Fibroblast of lung (primary cell): Measurements from ENCODE around the gene PDZD2. TPM values are rescaled to one million over a fixed set of nuclear protein-coding genes. Genes with fewer than 3 reads are reported as not detected.

Experiments used
- DNase-seq, 2 donors: peaks; one replicate each; pipeline versions ENCODE4 v3.0.0 to v3.0.0-alpha.2; 2010; ENCODE audit warnings: low read depth in 2 of 2
- H2AFZ ChIP-seq: 2 replicates; pipeline ENCODE4 v1.5.1; 2012; ENCODE audit warnings: low read length, control low read depth, inconsistent platforms
- H3K27ac ChIP-seq: 2 replicates; pipeline ENCODE4 v1.5.1; 2011; ENCODE audit warnings: low read length, control low read depth; ENCODE audit not compliant: insufficient read depth
- H3K27me3 ChIP-seq: 2 replicates; pipeline ENCODE4 v1.5.1; 2011; ENCODE audit warnings: mild to moderate bottlenecking, low read length; ENCODE audit not compliant: control insufficient read depth, insufficient read depth
- H3K36me3 ChIP-seq: 2 replicates; pipeline ENCODE4 v1.5.1; 2011; ENCODE audit warnings: low read length; ENCODE audit not compliant: control insufficient read depth, insufficient read depth
- H3K4me1 ChIP-seq: 2 replicates; pipeline ENCODE4 v1.5.1; 2011; ENCODE audit warnings: low read length; ENCODE audit not compliant: control insufficient read depth, insufficient read depth; ENCODE audit errors: extremely low read depth
- H3K4me2 ChIP-seq: 2 replicates; pipeline ENCODE4 v1.5.1; 2011; ENCODE audit warnings: low read length, control low read depth; ENCODE audit not compliant: insufficient read depth; ENCODE audit errors: extremely low read depth
- H3K4me3 ChIP-seq, 4 experiments: fragments of 200-600 bp in 1 of 4; sonication (generic) in 1 of 4; replicated peaks in 1 of 4; 2 replicates each; pipeline ENCODE4 v1.5.1; 2011 to 2016; ENCODE audit warnings: low read length in 4 of 4, low read depth in 3 of 4, mild to moderate bottlenecking in 3 of 4, control low read depth in 2 of 4, inconsistent platforms in 1 of 4, mixed read lengths in 1 of 4; ENCODE audit not compliant: insufficient read depth in 1 of 4; ENCODE audit errors: control extremely low read depth in 1 of 4
- H3K79me2 ChIP-seq: 2 replicates; pipeline ENCODE4 v1.5.1; 2012; ENCODE audit warnings: mild to moderate bottlenecking, low read length, inconsistent platforms; ENCODE audit not compliant: control insufficient read depth, insufficient read depth
- H3K9ac ChIP-seq: 2 replicates; pipeline ENCODE4 v1.5.1; 2011; ENCODE audit warnings: mild to moderate bottlenecking, low read length, control low read depth; ENCODE audit not compliant: insufficient read depth
- H3K9me3 ChIP-seq: 2 replicates; pipeline ENCODE4 v1.5.1; 2012; ENCODE audit warnings: low read depth, low read length; ENCODE audit not compliant: control insufficient read depth, insufficient read depth
- H4K20me1 ChIP-seq: 2 replicates; pipeline ENCODE4 v1.5.1; 2011; ENCODE audit warnings: low read length; ENCODE audit not compliant: control insufficient read depth, insufficient read depth; ENCODE audit errors: extremely low read depth
- EZH2 ChIP-seq: IDR thresholded peaks from 2 replicates; pipeline ENCODE4 v1.5.1; 2012; ENCODE audit warnings: low read length, control low read depth, mild to moderate bottlenecking; ENCODE audit errors: missing control alignments
- polyA plus RNA-seq, 2 donors: library from polyadenylated mRNA; depleted of rRNA in 1 of 2; stranded (reverse) in 1 of 2; unstranded in 1 of 2; fragments of >200 nt; gene quantifications; 2 replicates each; pipeline ENCODE4 v1.2.1, GENCODE V29; 2011 to 2012; ENCODE audit warnings: missing spikeins in 1 of 2
- total RNA-seq: library from RNA; depleted of rRNA; stranded (reverse); fragments of >200 nt; gene quantifications from 2 replicates; pipeline ENCODE4 v1.2.1, GENCODE V29; 2014
- TF ChIP-seq, protein P1 (sequence below), 2 donors: IDR thresholded peaks in 1 of 2; conservative IDR thresholded peaks in 1 of 2; 1 replicate in 1 of 2; 2 replicates in 1 of 2; pipeline ENCODE4 v1.5.1; 2011 to 2012; ENCODE audit warnings: low read length in 2 of 2, control low read depth in 1 of 2, inconsistent platforms in 1 of 2, low read depth in 1 of 2, mild to moderate bottlenecking in 1 of 2

PDZD2 gene
- total and polyA plus RNA-seq, 2 donors (not counting 1 experiment from before 2014, with no cell fraction given): 0.33 to 0.40 TPM

DNA sequence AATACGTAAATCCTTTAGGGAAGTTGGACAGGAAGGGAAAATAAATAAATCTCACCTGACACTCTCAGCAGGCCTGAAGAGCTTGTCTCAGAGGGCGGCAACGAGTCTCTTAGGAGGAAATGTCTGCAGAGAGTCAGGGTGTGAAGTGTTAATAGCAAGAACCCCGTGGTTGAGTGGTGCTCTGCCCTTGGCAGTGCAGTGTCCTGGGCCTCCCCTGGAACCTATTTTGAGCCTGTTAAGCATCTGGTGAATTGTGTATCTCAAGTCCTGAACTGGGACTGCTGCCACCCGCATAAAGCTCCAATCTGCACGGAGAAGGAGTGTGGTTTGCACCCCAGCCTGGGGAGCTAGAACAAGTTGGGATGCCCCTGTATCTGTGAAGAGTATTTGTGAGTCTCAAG is 323.4 kb downstream of the PDZD2 start:
- TF ChIP-seq, protein P1, sequence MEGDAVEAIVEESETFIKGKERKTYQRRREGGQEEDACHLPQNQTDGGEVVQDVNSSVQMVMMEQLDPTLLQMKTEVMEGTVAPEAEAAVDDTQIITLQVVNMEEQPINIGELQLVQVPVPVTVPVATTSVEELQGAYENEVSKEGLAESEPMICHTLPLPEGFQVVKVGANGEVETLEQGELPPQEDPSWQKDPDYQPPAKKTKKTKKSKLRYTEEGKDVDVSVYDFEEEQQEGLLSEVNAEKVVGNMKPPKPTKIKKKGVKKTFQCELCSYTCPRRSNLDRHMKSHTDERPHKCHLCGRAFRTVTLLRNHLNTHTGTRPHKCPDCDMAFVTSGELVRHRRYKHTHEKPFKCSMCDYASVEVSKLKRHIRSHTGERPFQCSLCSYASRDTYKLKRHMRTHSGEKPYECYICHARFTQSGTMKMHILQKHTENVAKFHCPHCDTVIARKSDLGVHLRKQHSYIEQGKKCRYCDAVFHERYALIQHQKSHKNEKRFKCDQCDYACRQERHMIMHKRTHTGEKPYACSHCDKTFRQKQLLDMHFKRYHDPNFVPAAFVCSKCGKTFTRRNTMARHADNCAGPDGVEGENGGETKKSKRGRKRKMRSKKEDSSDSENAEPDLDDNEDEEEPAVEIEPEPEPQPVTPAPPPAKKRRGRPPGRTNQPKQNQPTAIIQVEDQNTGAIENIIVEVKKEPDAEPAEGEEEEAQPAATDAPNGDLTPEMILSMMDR (conservative IDR thresholded peaks at IDR 0.05 in 1 of 2, IDR thresholded peaks at IDR 0.05 in 1 of 2; ENCODE audit: low read depth in 1 of 2, low read length in 2 of 2): no peak
- no peak for TF ChIP-seq EZH2
- Histone ChIP-seq H3K27ac (no peak overlapping the region), H3K4me1 (peaks cover 9% of the 10 kb centered on the region), H4K20me1 (no peaks in the 10 kb centered on the region), H3K9me3 (no peaks in the 10 kb centered on the region), H3K9ac (no peak overlapping the region), H2AFZ (no peak overlapping the region), H3K4me2 (no peak overlapping the region), H3K79me2 (no peaks in the 10 kb centered on the region), H3K36me3 (no peaks in the 10 kb centered on the region), H3K27me3 (peaks cover 2% of the 10 kb centered on the region), H3K4me3 (no peak overlapping the region)
- no peak for DNase-seq

DNA sequence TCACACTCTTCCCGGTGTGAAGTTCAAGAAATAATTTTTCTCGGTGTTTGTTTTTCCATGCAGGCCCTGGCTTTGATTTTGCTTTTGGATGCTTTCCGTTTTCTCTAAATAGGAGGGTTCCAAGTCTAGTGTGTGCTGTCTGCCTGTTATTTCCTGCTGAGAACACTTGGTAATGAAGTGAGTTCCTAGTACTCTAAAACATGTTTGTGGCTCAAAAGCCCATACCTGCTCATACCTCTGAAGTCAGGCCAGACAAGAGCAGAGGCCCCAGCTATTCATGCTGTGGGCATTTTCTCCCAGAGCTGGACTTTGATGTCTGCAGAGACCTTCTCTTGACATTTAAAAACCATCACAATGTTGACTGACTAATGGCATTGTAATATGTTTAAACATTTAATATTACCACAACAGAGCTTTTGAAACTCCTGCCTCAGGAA is 324.0 kb downstream of the PDZD2 start:
- H3K4me2 ChIP-seq: no peak overlapping the region
- H3K4me1 ChIP-seq: peaks cover 9% of the 10 kb centered on the region
- TF ChIP-seq, protein P1 (conservative IDR thresholded peaks at IDR 0.05 in 1 of 2, IDR thresholded peaks at IDR 0.05 in 1 of 2; ENCODE audit: low read depth in 1 of 2, low read length in 2 of 2): no peak
- TF ChIP-seq EZH2: no peak
- H3K4me3 ChIP-seq: no peak overlapping the region
- H2AFZ ChIP-seq: no peak overlapping the region
- no peaks in the 10 kb centered on the region for H3K79me2 ChIP-seq
- H4K20me1 ChIP-seq: no peaks in the 10 kb centered on the region
- H3K36me3 ChIP-seq: no peaks in the 10 kb centered on the region
- H3K27ac ChIP-seq: no peak overlapping the region
- peak in 1 of 2 donors; percentile 69 for DNase-seq
- no peaks in the 10 kb centered on the region for H3K27me3 ChIP-seq
- H3K9ac ChIP-seq: no peak overlapping the region
- H3K9me3 ChIP-seq: no peaks in the 10 kb centered on the region

DNA sequence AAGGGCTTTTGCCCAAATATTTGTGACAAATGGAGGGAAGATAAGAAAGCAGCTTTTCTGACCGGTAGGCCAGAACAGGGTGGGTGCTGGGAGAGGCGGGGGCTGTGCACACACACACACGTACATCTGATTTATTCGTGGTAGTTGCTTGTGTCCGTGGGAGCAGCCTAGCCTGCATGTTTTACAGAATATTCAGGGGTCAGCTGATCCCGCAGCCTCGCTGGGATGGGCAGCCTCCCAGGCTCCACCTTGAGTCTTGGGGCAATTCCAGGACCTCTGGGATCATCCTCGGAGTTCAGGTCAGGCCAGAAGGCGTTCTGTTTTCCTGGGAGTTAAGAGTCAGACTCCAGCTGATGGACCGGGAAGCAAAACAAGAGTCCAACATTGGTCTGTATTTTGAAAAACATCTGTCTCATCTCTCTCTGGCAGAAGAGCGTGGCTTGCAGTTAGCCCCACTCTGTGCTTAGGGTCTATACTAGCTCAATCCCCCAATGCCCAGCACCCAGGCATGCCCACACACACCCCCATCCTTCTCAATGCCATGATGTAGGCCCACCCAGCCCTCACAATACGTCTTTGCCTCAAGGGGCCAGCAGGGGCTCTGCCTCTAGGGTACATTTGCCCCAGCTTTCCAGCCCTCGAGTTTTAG is 324.6 kb downstream of the PDZD2 start:
- H3K27ac ChIP-seq: no peak overlapping the region
- H3K36me3 ChIP-seq: no peaks in the 10 kb centered on the region
- no peak overlapping the region for H3K9ac ChIP-seq
- no peak for TF ChIP-seq EZH2
- TF ChIP-seq, protein P1 (conservative IDR thresholded peaks at IDR 0.05 in 1 of 2, IDR thresholded peaks at IDR 0.05 in 1 of 2; ENCODE audit: low read depth in 1 of 2, low read length in 2 of 2): no peak
- peak in 1 of 2 donors; percentile 36 for DNase-seq
- no peaks in the 10 kb centered on the region for H4K20me1 ChIP-seq
- H3K79me2 ChIP-seq: no peaks in the 10 kb centered on the region
- H3K4me3 ChIP-seq: no peak overlapping the region
- H3K27me3 ChIP-seq: no peaks in the 10 kb centered on the region
- no peaks in the 10 kb centered on the region for H3K9me3 ChIP-seq
- H3K4me2 ChIP-seq: peak overlapping the region; percentile 37
- H2AFZ ChIP-seq: peak overlapping the region; percentile 32
- peaks cover 9% of the 10 kb centered on the region for H3K4me1 ChIP-seq
